ENCODE measurements around the gene TLR9.

- TF ChIP-seq POLR2A (IDR thresholded peaks at IDR 0.05) (no peak), CTCF (IDR thresholded peaks at IDR 0.05) (no peak), POLR2AphosphoS5 (IDR thresholded peaks at IDR 0.05) (no peak)
Observed at GRCh38 chr3:52200981-52201679, 24.3 kb downstream of the TLR9 start.
